HEK293T (cell line): ENCODE measurements around the gene BPNT1.

ENCODE experiments used
- CTCF ChIA-PET: fragments of 350-600 bp; formaldehyde crosslinking; extraction: SDS; loops from one replicate; lab custom pipeline; 2021; ENCODE audit warnings: antibody characterized with exemption, inconsistent platforms; lab: Yijun Ruan, JAX
- POLR2A ChIA-PET: fragments of 350-600 bp; formaldehyde crosslinking; extraction: SDS; loops from one replicate; lab custom pipeline; 2020; ENCODE audit warnings: antibody characterized with exemption, inconsistent platforms; lab: Yijun Ruan, JAX
- DNase-seq: peaks from one replicate; pipeline ENCODE4 v3.0.0; 2012; ENCODE audit warnings: mixed read lengths; ENCODE audit errors: extremely low spot score
- ARNT ChIP-seq: fragments of 450-650 bp; IDR thresholded peaks from 2 replicates; pipeline ENCODE4 v1.6.1; 2017; ENCODE audit warnings: mild to moderate bottlenecking
- BHLHE40 ChIP-seq: fragments of 450-650 bp; IDR thresholded peaks from 2 replicates; pipeline ENCODE4 v1.6.1; 2016; ENCODE audit warnings: mild to moderate bottlenecking, moderate library complexity, borderline replicate concordance
- CTBP1 ChIP-seq: fragments of 450-650 bp; IDR thresholded peaks from 2 replicates; pipeline ENCODE4 v1.6.1; 2016; ENCODE audit warnings: borderline replicate concordance
- ELF4 ChIP-seq: fragments of 450-650 bp; IDR thresholded peaks from 2 replicates; pipeline ENCODE4 v1.6.1; 2017; ENCODE audit warnings: antibody characterized with exemption
- FOXA1 ChIP-seq: fragments of 450-650 bp; IDR thresholded peaks from 2 replicates; pipeline ENCODE4 v1.6.1; 2016; ENCODE audit warnings: mild to moderate bottlenecking
- FOXK2 ChIP-seq: fragments of 450-650 bp; IDR thresholded peaks from 2 replicates; pipeline ENCODE4 v1.6.1; 2016; ENCODE audit warnings: mild to moderate bottlenecking
- FOXM1 ChIP-seq: fragments of 450-650 bp; IDR thresholded peaks from 2 replicates; pipeline ENCODE4 v1.6.1; 2017; ENCODE audit warnings: mild to moderate bottlenecking, borderline replicate concordance
- HDGF ChIP-seq: fragments of 450-650 bp; IDR thresholded peaks from 2 replicates; pipeline ENCODE4 v1.6.1; 2017; ENCODE audit warnings: antibody characterized with exemption, borderline replicate concordance
- L3MBTL2 ChIP-seq: fragments of 450-650 bp; conservative IDR thresholded peaks from 2 replicates; pipeline ENCODE4 v1.6.1; 2016; ENCODE audit warnings: mild to moderate bottlenecking
- LEF1 ChIP-seq: fragments of 450-650 bp; IDR thresholded peaks from 2 replicates; pipeline ENCODE4 v1.6.1; 2017; ENCODE audit warnings: mild to moderate bottlenecking, borderline replicate concordance
- NFRKB ChIP-seq: fragments of 450-650 bp; IDR thresholded peaks from 2 replicates; pipeline ENCODE4 v1.6.1; 2016; ENCODE audit warnings: mild to moderate bottlenecking, moderate library complexity
- SP1 ChIP-seq: fragments of 450-650 bp; IDR thresholded peaks from 2 replicates; pipeline ENCODE4 v1.6.1; 2017
- SUZ12 ChIP-seq: fragments of 450-650 bp; IDR thresholded peaks from 2 replicates; pipeline ENCODE4 v1.6.1; 2016; ENCODE audit warnings: mild to moderate bottlenecking
- TARDBP ChIP-seq: fragments of 450-650 bp; IDR thresholded peaks from 2 replicates; pipeline ENCODE4 v1.6.1; 2016
- ZNF384 ChIP-seq: fragments of 450-650 bp; IDR thresholded peaks from 2 replicates; pipeline ENCODE4 v1.6.1; 2016
- TF ChIP-seq, protein P1 (sequence below): fragments of 450-650 bp; IDR thresholded peaks from 2 replicates; pipeline ENCODE4 v1.6.1; 2016

BPNT1 gene

DNA sequence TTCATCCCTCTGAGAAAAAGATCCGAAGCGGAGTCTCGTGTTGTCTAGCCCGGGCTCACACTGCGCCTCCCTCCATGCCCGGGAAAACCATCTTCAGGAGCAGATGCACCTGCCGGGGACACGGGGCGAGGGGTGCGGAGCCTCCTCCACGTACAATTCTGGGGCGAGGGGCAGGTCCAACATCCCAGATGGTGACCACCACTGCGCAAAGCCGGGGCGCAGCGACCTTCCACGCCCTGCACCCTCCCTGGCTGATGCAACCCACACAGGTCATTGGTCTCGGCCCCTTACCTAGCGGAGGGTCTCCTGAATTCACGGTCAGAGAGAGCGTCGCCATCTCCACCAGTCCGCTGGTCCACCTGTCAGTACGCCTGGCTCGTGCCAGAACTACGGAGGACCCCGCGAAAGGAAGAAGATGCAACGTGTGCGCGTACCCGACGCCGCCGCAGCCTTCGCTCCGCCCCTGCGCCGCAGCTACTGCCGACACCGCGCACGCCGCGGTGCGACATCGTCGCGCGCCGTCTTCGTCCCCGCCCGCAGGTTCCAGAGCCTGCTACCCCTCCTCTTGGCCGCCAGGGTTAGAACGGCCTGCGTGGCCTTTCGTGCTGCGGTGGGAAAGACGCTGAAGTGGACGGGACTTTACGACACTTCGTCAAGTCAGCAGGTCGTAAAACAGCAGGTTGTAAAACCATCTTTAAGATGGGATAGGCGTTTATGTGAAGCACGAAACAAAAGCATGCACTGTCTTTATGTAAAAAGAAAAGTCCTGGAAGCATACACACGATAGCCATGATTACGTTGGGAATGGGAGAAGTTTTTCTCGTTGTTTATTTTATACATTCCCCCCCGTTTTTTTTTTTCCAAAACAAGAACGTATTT, 43.3 kb downstream of the BPNT1 start, which contains the start of gene EPRS1:
Gene EPRS1, minus strand, starts transcription at position 454 of the 879 bp plus-strand sequence. Its CDS starts 117 bp downstream, at position 337.
- CTCF ChIA-PET: no interaction called here
- POLR2A ChIA-PET: no interaction called here
- TF ChIP-seq L3MBTL2 (peak; percentile 58), FOXM1 (no peak), LEF1 (no peak; the same call in 1 of the 2 replicates), CTBP1 (peak; percentile 95), HDGF (0 out of 2 replicates have a peak, but pooled peaks have one; percentile 38), BHLHE40 (no peak), FOXA1 (no peak), ARNT (peak; percentile 98)
- TF ChIP-seq, protein P1, sequence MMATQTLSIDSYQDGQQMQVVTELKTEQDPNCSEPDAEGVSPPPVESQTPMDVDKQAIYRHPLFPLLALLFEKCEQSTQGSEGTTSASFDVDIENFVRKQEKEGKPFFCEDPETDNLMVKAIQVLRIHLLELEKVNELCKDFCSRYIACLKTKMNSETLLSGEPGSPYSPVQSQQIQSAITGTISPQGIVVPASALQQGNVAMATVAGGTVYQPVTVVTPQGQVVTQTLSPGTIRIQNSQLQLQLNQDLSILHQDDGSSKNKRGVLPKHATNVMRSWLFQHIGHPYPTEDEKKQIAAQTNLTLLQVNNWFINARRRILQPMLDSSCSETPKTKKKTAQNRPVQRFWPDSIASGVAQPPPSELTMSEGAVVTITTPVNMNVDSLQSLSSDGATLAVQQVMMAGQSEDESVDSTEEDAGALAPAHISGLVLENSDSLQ: peak; percentile 82
- peak; percentile 95 for DNase-seq

DNA sequence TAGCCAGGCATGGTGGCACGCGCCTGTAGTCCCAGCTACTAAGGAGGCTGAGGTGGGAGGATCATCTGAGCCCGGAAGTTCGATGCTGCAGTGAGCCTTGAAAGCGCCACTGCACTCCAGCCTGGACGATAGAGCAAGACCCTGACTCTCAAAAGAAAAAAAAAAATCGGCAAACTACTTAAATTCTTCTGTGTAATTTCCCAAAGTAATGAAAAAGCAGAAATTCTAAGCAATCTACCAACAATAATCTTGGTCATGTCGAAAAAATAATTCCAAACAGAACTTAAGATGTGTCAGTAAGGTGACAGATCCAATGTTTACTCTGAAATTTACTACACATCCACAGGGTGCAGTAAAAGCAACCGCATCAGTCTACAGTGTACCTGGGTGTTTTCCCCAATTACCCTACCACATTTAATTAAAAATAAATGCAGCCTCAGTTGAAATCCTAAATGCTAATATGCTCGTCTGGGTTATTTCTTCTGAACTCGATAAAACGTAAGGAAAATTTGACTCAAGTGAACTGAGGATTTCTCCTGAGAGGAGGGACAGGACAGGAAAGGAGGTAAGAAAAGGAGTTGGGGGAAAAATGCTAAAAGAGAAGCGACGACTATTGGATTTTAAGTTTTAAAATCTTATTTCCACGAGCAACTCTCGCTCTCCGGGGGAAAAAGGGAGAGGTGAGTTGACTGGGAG, 44.1 kb downstream of the BPNT1 start:
- TF ChIP-seq FOXK2 (no peak), ZNF384 (0 out of 2 replicates have a peak, but pooled peaks have one; percentile 46)
- TF ChIP-seq, protein P1: peak; percentile 59; the same call in 1 of the 2 replicates
- POLR2A ChIA-PET: interaction anchor here (0.6 to 0.8 kb wide), 2 partner anchors 44 to 132 kb away, joined by 3 read pairs; partner anchors contain the start of gene BPNT1
- DNase-seq: no peak
- CTCF ChIA-PET: no interaction called here

DNA sequence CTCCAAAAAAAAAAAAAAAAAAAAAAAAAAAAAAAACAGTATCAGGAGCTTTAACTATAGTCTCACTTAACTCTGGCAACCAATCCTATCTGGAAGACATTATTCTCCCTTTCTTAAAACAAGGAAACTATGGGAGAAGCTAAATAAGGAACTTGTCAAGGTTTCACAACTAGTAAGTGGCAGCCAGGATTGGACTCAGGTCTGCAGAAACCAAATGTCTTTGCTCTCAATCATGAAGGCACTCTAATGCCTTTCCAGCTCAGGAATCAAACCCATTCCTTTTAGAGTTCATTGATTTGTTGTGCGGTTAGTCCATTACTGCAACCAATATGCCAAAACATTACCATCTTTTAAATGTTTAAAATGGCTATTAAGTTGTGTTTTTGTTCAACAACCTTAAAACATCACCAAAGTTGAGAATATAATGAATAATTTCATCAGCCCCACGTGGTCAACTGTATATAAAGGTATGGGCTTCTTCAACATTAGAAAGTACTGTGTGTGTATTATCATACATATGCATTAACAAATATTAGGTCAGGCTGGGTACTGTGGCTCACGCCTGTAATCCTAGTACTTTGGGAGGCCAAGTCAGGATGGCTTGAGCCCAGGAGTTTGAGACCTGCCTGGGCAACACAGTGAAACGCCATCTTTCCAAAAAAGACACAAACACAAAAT, 44.8 kb downstream of the BPNT1 start:
- POLR2A ChIA-PET: interaction anchor here (0.6 to 0.8 kb wide), 2 partner anchors 45 to 131 kb away, joined by 3 read pairs; partner anchors contain the start of gene BPNT1
- TF ChIP-seq ARNT (no peak), ZNF384 (0 out of 2 replicates have a peak, but pooled peaks have one; percentile 18)
- DNase-seq: no peak
- CTCF ChIA-PET: no interaction called here

DNA sequence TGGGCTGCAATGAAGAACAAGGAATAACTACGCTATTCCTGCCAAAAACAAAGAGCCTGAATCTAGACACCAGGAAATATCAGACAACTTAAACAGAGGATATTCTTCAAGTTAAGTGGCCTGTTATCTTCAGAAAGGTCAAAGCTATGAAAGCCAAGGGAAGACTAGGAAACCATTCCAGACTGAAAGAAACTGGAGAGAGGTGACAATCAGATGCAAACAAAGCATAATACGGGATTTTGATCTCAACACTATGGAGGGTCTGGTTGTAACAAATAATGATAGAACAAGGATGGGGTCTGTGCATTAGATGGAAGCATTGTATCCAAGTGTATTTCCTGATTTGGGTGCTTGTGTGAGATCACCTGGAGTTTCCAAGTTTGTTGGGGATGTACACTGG, 45.9 kb downstream of the BPNT1 start:
- ChIA-PET CTCF (no interaction called here), POLR2A (no interaction called here)
- no peak for TF ChIP-seq LEF1
- TF ChIP-seq NFRKB: no peak
- TF ChIP-seq ARNT: no peak
- TF ChIP-seq ELF4: no peak
- TF ChIP-seq FOXK2: no peak
- TF ChIP-seq CTBP1: no peak
- TF ChIP-seq TARDBP: no peak
- no peak for TF ChIP-seq SP1
- TF ChIP-seq FOXM1: no peak
- no peak for TF ChIP-seq ZNF384
- TF ChIP-seq HDGF: no peak
- TF ChIP-seq, protein P1: no peak
- TF ChIP-seq SUZ12: no peak
- DNase-seq: no peak

DNA sequence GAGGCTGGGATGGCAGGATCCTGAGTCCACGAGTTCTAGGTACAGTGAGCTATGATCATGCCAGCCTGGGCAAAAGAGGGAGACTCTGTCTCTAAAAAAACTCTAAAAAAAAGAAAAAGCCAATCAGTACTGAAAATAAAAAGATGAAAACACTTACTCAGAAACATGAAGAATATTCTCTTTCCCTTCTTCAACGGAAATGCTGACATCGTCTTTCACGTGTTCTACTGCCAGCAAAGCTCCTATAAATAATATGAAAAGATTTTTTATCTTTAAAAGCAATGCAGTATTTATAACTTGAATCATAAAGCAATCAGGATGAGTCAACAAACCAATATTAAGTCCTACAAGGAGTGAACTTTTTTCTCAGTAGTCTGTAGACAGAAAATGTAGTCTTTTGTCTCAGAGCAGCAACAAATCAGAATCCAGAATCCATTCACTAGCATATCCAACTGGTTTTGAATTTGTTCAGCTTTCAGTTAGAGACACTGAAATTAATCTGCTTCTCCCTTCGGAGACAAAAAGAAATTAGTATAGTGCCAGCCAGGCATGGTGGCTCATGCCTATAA, 49.5 kb downstream of the BPNT1 start:
- ChIA-PET POLR2A (no interaction called here), CTCF (interaction anchor here (0.7 kb wide), 1 partner anchor 160 kb away, joined by 7 read pairs; no protein-coding TSS in a partner anchor)
- DNase-seq: no peak
- TF ChIP-seq BHLHE40 (no peak), FOXA1 (no peak), ZNF384 (no peak), CTBP1 (no peak), L3MBTL2 (no peak), ELF4 (no peak), FOXK2 (no peak), LEF1 (no peak), HDGF (no peak), SUZ12 (no peak), ARNT (no peak), SP1 (no peak), FOXM1 (no peak), TARDBP (no peak), NFRKB (no peak)
- TF ChIP-seq, protein P1: no peak
